ENCODE measurements around the gene GPR17. TPM values are rescaled to one million over a fixed set of nuclear protein-coding genes. Genes with fewer than 3 reads are reported as not detected.

The GPR17 gene
- total RNA-seq, 1 experiment from 2014 or later: not detected

DNA sequence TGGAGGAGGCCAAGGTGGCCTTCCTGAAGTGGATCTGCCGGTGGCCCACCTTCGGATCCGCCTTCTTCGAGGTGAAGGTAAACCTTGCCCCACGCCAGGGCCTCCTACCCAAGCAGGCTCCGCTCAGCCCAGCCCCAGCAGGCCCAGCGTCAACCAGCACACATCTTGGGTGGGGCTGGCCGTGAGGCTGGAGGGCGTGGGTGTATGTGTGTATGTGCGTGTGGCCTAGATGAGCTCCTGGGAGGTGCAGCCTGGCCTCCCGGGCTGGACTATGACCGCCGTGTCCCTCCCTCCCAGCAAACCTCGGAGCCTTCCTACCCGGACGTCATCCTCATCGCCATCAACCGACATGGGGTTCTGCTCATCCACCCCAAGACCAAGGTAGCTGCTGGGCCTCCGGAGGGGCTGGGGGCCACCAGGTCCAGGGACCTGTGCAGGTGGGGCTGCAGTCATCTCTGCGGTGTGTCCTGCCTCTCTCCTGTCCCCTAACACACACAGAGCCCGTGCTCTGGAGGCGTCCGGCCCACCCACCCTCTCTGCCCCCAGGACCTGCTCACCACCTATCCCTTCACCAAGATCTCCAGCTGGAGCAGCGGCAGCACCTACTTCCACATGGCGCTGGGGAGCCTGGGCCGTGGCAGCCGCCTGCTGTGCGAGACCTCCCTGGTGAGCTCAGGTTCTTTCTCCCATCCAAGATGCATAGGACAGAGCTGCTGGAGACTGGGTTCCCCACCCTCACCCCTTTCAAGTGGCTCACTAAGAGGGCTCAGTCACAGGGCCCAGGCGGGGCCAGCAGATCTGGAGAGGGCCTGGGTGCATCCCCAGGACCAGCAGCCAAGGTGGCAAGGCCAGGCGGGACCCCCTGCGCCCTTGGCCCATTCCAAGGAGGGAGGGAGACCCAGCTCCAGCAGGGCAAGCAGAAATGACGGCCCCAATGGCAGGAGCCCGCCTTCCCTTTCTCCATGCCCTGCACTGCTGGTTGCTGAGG is 9.4 kb upstream of the GPR17 start:
- no TSS peak for BruUV-seq (replicated peaks)

More for the DNA sequence above, 9.4 kb upstream of the GPR17 start:
- DNase-seq (ENCODE audit: low read depth, low spot score): no peak
- H3K27me3 ChIP-seq (ENCODE audit: control insufficient read depth, insufficient read depth, low read length): no peaks in the 10 kb centered on the region
- H3K4me3 ChIP-seq (ENCODE audit: low read depth in 2 of 2, low read length in 2 of 2): no peak overlapping the region
- in situ Hi-C loops (cut with HindIII; ENCODE audit: low pct_unique_long_range_greater_than_20kb, low sequenced_read_pairs): no loop called here
- intact Hi-C loops (cut with micrococcal nuclease; ENCODE audit: unreplicated experiment): no loop called here
- no peak for TF ChIP-seq CTCF (IDR thresholded peaks at IDR 0.05)
- TF ChIP-seq SIN3A (IDR thresholded peaks at IDR 0.05; ENCODE audit: borderline replicate concordance, insufficient read depth, low read depth, low read length): no peak
- no peak for TF ChIP-seq POLR2AphosphoS5 (IDR thresholded peaks at IDR 0.05; ENCODE audit: low read depth, low read length)
- no peak for TF ChIP-seq TCF7L2 (IDR thresholded peaks at IDR 0.05; ENCODE audit: low read depth, low read length)
- no peak for TF ChIP-seq REST (IDR thresholded peaks at IDR 0.05; ENCODE audit: insufficient read depth in 1 of 2, low read depth in 2 of 2, low read length in 1 of 2)
- POLR2A ChIA-PET: interaction anchor here (0.5 to 0.7 kb wide), 2 partner anchors 170 to 359 kb away, joined by 3 to 12 read pairs; no protein-coding TSS in a partner anchor
- CTCF ChIA-PET: interaction anchor here (0.5 to 0.6 kb wide), 2 partner anchors 485 to 538 kb away, joined by 3 to 7 read pairs; no protein-coding TSS in a partner anchor
- no peaks in the 10 kb centered on the region for H3K36me3 ChIP-seq (ENCODE audit: control insufficient read depth, insufficient read depth, low read length)
- peaks cover 10% of the 10 kb centered on the region for H3K4me1 ChIP-seq (ENCODE audit: control insufficient read depth, insufficient read depth, low read length)
- H3K27ac ChIP-seq (ENCODE audit: low read length): no peak overlapping the region
- no peaks in the 10 kb centered on the region for H3K9me3 ChIP-seq (ENCODE audit: control insufficient read depth, insufficient read depth, low read depth, low read length)
- ATAC-seq: no peak
